Peyer's patch (tissue), 4 donors: ENCODE results near the gene CASP6.

ENCODE experiments used
- POLR2A ChIP-seq, 2 donors: fragments of 450-650 bp; IDR thresholded peaks; one replicate each; pipeline ENCODE4 v1.5.1; 2017; ENCODE audit warnings: antibody characterized with exemption in 2 of 2, mild to moderate bottlenecking in 2 of 2, moderate library complexity in 2 of 2
- TF ChIP-seq, protein P1 (sequence below), 6 experiments: fragments of 450-650 bp in 4 of 6; fragments of 200-600 bp in 2 of 6; sonication (generic) in 1 of 6; IDR thresholded peaks; one replicate each; pipeline ENCODE4 v1.5.1; 2017 to 2019; ENCODE audit warnings: antibody characterized with exemption in 6 of 6, mild to moderate bottlenecking in 3 of 6, moderate library complexity in 1 of 6

DNA sequence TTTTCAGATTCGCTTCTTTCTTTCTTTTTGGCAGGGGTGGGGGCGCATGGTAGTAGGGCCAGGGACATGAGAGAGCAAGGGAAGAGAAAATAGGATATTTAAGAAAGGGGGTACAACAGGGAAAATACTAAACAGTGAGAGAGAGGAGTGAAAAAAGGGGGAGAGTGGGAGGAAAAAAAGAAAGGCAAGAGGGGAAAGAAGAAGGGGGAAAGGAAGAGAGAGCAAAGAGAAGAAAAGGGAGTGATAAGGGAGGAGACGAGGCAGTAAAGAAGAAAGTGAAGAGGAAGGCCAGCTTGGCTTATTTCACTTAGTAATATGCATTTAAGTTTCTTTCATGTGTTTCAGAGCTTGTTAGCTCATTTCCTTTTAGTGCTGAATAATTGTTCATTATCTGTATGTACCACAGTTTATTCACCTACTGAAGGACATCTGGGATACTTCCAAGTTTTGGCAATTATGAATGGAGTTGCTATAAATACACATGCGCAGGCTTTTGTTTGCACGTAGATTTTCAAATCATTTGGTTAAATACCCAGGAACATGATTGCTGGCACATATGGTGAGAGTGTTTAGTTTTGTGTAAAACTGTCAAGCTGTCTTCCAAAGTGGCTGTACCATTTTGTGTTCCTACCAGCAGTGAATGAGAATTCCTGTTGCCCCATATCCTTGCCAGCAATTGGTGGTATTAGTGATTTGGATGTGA, 37.3 kb downstream of the CASP6 start:
- TF ChIP-seq, protein P1, sequence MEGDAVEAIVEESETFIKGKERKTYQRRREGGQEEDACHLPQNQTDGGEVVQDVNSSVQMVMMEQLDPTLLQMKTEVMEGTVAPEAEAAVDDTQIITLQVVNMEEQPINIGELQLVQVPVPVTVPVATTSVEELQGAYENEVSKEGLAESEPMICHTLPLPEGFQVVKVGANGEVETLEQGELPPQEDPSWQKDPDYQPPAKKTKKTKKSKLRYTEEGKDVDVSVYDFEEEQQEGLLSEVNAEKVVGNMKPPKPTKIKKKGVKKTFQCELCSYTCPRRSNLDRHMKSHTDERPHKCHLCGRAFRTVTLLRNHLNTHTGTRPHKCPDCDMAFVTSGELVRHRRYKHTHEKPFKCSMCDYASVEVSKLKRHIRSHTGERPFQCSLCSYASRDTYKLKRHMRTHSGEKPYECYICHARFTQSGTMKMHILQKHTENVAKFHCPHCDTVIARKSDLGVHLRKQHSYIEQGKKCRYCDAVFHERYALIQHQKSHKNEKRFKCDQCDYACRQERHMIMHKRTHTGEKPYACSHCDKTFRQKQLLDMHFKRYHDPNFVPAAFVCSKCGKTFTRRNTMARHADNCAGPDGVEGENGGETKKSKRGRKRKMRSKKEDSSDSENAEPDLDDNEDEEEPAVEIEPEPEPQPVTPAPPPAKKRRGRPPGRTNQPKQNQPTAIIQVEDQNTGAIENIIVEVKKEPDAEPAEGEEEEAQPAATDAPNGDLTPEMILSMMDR (IDR thresholded peaks at IDR 0.05): no peak
- TF ChIP-seq POLR2A (IDR thresholded peaks at IDR 0.05): no peak
